Measurements from ENCODE around the gene EXOC4.
"Not testable (repeated sequence)": the region's sequence is repeated elsewhere in the genome, so short reads cannot be mapped to it uniquely, and the experiment has no call there.

EXOC4 gene

DNA sequence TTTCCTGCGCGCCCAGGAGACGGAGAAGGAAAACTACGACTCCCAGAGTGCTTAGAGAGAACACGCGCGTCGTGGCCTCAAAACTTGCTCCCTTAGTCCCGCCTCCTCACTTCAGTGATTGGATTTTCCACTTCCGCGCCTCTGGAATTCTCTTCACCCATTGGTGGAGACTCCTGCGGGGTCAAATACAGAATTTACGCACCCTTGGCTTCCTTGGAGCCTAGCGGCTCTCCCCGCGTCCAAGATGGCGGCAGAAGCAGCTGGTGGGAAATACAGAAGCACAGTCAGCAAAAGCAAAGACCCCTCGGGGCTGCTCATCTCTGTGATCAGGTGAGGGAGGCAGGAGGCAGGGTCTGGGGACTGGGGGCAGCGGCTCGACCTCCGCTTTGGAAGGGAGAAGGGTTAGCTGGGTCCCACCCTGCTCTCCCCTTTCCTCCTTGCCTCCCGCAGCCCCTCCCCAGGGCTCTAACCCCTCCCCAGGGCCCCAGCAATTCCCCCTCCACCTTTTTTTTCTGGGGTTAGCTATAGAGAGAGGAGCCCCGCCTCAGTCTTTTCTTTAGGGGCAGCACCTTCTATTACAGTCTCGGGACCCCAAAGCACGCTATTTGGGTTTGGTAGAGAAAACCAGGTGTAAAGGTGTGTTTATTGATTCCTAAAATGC lies at the start of gene EXOC4:
TSS of gene EXOC4 (plus strand) at position 221 of the 661 bp plus-strand sequence.
- peaks cover 6 to 18% of the 10 kb centered on the region in 2 donors for H3K36me3 Mint-ChIP-seq
- H3K9me3 Mint-ChIP-seq = no peaks in the 10 kb centered on the region
- H3K4me1 Mint-ChIP-seq = peaks cover 18 to 32% of the 10 kb centered on the region in 2 donors
- peak within 1 kb of the TSS; percentile 94 to 97 for H3K4me3 Mint-ChIP-seq
- ATAC-seq (replicated peaks) (peak; percentile 99), DNase-seq (peak; percentile 95)
- peak within 1 kb of the TSS; percentile 97 for H3K27ac Mint-ChIP-seq
- no peaks in the 10 kb centered on the region for H3K27me3 Mint-ChIP-seq

DNA sequence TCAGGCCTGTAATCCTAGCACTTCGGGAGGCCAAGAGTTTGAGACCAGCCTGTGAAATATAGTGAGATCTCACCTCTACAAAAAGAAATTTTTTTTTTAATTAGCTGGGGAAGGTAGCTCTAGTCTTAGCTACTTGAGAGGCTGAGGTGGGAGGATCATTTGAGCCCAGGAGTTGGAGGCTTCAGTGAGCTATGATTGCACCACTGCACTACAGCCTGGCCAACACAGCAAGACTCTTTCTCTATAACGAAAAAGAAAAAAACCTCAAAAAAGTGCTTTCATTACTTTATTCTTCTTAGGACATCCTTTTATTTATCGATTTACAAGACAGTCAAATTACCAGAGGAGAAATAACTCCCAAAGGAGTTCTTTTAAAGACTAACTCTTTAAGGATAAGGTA lies 49.4 kb upstream of the EXOC4 start:
- H3K4me3 Mint-ChIP-seq = no peak overlapping the region
- ATAC-seq (replicated peaks) = no peak

DNA sequence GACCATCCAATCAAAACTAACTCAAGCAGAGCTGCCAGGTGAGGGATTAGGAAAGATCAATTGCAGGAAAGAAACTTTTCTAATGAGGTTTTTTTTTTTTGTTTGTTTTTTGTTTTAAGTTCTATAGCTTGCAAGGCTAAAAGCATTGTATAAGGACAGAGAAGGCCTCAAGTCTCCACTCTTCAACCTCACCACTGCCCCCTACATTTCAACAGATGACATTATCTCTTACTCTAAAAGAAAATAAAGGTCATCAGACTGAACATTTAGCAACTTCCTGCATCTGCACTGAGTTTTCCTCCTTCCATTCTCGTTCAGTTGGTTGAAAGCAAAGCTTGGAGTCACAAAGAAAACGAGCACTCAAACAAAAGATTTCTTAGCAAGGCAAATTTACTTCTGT lies 45.2 kb upstream of the EXOC4 start:
- ATAC-seq (replicated peaks) (no peak), DNase-seq (no peak)
- no peak overlapping the region for H3K27ac Mint-ChIP-seq
- peaks cover 34 to 38% of the 10 kb centered on the region in 2 donors for H3K27me3 Mint-ChIP-seq
- no peak overlapping the region for H3K4me3 Mint-ChIP-seq
- no peaks in the 10 kb centered on the region for H3K36me3 Mint-ChIP-seq
- no peaks in the 10 kb centered on the region for H3K4me1 Mint-ChIP-seq
- H3K9me3 Mint-ChIP-seq = peaks cover 1 to 3% of the 10 kb centered on the region in 2 donors

More for the DNA sequence above, 49.4 kb upstream of the EXOC4 start:
- H3K27me3 Mint-ChIP-seq = peaks cover 4 to 24% of the 10 kb centered on the region in 2 donors
- no peak overlapping the region for H3K27ac Mint-ChIP-seq
- no peak for DNase-seq
- H3K4me1 Mint-ChIP-seq = no peaks in the 10 kb centered on the region
- H3K36me3 Mint-ChIP-seq = no peaks in the 10 kb centered on the region
- no peaks in the 10 kb centered on the region for H3K9me3 Mint-ChIP-seq

DNA sequence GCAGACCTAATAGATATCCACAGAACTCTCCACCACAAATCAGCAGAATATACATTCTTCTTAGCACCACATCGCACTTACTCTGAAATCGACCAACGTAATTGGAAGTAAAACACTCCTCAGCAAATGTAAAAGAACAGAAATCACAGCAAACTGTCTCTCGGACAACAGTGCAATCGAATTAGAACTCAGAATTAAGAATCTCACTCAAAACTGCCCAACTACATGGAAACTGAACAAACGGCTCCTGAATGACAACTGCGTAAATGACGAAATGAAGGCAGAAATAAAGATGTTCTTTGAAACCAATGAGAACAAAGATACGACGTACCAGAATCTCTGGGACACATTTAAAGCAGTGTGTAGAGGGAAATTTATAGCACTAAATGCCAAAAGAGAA lies 42.1 kb upstream of the EXOC4 start:
- not testable (repeated sequence) for H3K9me3 Mint-ChIP-seq; H3K4me3 Mint-ChIP-seq; H3K36me3 Mint-ChIP-seq; H3K27ac Mint-ChIP-seq; DNase-seq; H3K4me1 Mint-ChIP-seq; ATAC-seq (replicated peaks)
- H3K27me3 Mint-ChIP-seq = peaks cover 37 to 43% of the 10 kb centered on the region in 2 donors

DNA sequence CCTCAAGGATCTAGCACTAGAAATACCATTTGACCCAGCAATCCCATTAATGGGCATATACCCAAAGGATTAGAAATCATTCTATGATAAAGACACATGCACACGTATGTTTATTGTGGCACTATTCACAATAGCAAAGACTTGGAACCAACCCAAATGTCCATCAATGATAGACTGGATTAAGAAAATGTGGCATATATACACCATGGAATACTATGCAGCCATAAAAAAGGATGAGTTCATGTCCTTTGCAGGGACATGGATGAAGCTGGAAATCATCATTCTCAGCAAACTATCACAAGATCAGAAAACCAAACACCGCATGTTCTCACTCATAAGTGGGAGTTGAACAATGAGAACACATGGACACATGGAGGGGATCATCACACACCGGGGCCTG lies 39.1 kb upstream of the EXOC4 start:
- H3K27me3 Mint-ChIP-seq = peaks cover 27 to 42% of the 10 kb centered on the region in 2 donors
- H3K4me3 Mint-ChIP-seq; H3K27ac Mint-ChIP-seq; ATAC-seq (replicated peaks); DNase-seq; H3K36me3 Mint-ChIP-seq; H3K9me3 Mint-ChIP-seq; H3K4me1 Mint-ChIP-seq: not testable (repeated sequence)

DNA sequence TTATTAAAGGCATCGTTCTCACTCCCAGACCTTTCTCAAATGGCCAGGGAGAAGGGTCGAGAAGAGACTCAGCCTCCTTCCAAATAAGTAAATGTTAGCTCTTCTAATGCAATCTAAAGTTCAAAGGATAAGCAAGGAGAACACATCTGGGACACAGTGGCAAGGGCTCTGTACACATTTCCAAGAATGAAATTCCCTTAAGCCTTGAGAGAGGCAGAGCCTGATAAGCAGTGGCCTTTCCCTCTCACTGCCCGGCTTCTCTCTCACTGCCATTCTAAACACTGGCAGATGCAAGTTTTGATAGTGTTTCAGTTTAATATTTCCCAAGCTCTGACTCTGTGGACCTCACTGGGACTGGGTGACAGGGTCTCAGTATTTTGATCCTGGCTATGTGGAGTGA lies 35.1 kb upstream of the EXOC4 start:
- Mint-ChIP-seq H3K36me3 (no peaks in the 10 kb centered on the region), H3K27ac (no peak overlapping the region), H3K4me3 (no peak overlapping the region), H3K27me3 (peaks cover 5 to 12% of the 10 kb centered on the region in 2 donors), H3K9me3 (peaks cover 3% of the 10 kb centered on the region in 2 donors), H3K4me1 (no peaks in the 10 kb centered on the region)
- DNase-seq (no peak), ATAC-seq (replicated peaks) (no peak)

DNA sequence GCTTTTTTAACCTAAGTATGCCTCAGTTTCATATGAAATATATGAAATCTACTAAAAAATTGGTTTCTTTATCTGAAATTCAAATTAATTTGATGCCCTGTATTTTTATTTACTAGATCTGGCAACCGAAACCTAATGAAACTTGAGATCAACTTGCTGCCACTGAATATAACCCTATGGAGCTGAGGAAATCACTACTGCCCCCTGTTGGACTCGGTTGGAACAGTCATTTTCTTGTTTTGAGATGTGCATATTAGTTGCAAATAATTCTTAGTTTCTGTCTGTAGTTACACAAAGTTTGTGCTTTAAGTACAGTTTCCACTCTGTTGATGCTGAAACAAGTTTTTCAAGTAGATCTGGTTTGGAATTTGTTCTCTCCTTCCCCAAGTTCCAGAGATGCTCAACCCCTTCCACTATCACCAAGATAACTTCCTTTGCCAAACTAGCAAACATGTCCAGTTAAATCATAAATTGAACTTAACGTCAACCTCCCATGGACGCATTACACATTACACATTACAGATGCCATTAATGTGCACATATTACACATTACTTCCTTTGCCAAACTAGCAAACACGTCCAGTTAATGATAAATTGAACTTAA lies 22.2 kb upstream of the EXOC4 start:
- H3K4me3 Mint-ChIP-seq = no peak overlapping the region
- no peak overlapping the region for H3K27ac Mint-ChIP-seq
- DNase-seq (peak; percentile 8), ATAC-seq (replicated peaks) (peak; percentile 49 to 61)
- H3K27me3 Mint-ChIP-seq = peaks cover 10 to 14% of the 10 kb centered on the region in 2 donors
- H3K9me3 Mint-ChIP-seq = peaks cover 0 to 2% of the 10 kb centered on the region in 2 donors
- H3K36me3 Mint-ChIP-seq = no peaks in the 10 kb centered on the region
- H3K4me1 Mint-ChIP-seq = no peaks in the 10 kb centered on the region

DNA sequence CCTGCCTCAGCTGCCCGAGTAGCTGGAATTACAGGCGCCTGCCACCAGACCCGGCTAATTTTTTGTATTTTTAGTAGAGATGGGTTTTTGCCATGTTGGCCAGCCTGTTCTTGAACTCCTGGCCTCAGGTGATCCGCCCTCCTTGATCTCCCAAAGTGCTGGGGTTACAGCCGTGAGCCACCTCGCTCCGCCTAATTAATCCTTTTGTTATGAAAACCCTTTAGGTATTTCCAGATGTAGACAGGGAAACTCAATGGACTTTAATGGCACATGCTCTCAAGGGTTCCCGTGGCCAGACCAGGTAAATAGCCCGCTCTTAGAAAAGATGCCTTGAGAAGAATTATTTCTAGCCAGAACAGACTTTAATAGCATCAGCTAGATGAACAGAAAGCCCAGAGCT lies 19.7 kb upstream of the EXOC4 start:
- Mint-ChIP-seq H3K36me3 (no peaks in the 10 kb centered on the region), H3K4me3 (no peak overlapping the region), H3K4me1 (no peaks in the 10 kb centered on the region), H3K27ac (no peak overlapping the region), H3K9me3 (no peaks in the 10 kb centered on the region), H3K27me3 (peaks cover 10 to 14% of the 10 kb centered on the region in 2 donors)
- ATAC-seq (replicated peaks) (no peak), DNase-seq (no peak)

DNA sequence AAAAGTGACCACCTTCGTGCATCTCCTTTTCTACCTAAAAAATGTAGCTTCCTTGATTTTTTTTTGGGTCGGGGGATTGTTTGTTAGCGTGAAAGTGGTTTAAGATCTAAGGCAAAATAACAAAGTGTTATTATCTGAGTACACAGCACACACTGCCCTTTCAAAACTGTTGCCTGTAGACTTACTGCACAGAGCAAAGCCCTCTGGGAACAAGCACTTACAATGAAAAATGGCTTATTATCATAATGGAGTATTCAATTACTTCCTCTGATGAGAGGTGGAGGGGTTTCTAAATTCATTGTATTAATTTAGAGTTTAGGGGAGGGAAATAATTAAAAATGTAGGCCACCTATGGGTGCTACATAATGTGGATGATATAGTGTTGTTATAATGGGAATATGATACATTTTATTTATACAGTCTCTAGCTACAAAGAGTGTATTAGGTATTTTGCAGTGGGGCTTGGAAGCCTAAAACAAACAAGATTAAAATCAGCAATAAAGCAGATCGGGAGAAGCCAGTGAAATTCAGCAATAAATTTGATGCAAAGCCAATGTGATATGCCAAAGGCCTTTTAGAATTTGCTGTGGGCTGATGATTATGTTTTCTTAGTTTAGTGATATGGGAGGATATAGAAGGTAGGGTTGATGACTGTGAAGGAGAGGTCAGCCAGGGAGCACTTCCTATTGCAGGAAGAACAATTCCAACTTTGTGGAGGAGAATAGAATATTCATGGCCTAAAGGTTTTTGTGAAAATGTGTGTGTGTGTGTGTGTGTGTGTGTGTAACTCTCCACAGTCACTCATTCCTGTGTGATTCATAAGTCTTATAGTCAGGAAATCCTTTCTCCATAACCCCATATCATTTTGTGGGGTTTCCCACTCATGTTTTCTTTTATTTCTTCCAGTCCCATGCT lies 17.7 kb upstream of the EXOC4 start:
- H3K4me1 Mint-ChIP-seq = no peaks in the 10 kb centered on the region
- H3K27me3 Mint-ChIP-seq = peaks cover 9 to 16% of the 10 kb centered on the region in 2 donors
- no peak for ATAC-seq (replicated peaks)
- no peaks in the 10 kb centered on the region for H3K9me3 Mint-ChIP-seq
- DNase-seq = no peak
- no peaks in the 10 kb centered on the region for H3K36me3 Mint-ChIP-seq
- no peak overlapping the region for H3K27ac Mint-ChIP-seq
- H3K4me3 Mint-ChIP-seq = no peak overlapping the region

DNA sequence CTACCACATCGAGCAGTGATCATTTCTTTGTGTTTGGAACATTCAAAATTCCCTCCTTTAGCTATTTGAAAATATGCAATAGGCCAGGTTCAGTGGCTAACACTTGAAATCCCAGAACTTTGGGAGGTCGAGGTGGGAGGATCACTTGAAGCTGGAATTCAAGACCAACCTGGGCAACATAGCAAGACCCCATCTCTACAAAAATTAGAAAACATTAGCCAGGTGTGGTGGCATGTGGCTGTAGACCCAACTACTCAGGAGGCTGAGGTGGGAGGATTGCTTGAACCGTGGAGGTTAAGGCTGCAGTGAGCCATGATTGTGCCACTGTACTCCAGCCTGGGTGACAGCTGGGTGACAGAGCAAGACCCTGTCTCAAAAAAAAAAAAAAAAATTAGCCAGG lies 15.3 kb upstream of the EXOC4 start:
- ATAC-seq (replicated peaks) (no peak), DNase-seq (no peak)
- H3K36me3 Mint-ChIP-seq = no peaks in the 10 kb centered on the region
- H3K4me1 Mint-ChIP-seq = no peaks in the 10 kb centered on the region
- no peaks in the 10 kb centered on the region for H3K9me3 Mint-ChIP-seq
- no peak overlapping the region for H3K27ac Mint-ChIP-seq
- H3K27me3 Mint-ChIP-seq = peaks cover 11 to 15% of the 10 kb centered on the region in 2 donors
- no peak overlapping the region for H3K4me3 Mint-ChIP-seq

DNA sequence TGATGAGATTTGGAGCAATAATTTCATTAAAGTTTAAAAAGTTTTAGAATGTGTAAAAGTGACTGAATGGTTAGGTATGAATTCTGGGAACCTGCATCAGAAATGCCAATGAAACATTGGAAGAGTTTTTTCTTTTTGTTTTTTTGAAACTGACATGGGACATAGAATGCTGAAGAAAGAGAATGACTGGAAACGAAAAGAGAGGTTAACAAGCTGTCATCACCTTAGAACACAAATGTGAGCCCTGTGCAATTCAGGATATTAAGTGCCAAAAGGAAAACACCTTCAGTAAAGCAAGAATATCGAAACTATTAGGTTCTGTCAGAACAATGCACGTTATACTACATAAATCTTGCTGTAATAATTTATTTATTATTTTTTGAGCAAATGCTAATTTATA lies 12.6 kb upstream of the EXOC4 start:
- H3K4me1 Mint-ChIP-seq = no peaks in the 10 kb centered on the region
- no peaks in the 10 kb centered on the region for H3K9me3 Mint-ChIP-seq
- peaks cover 12 to 14% of the 10 kb centered on the region in 2 donors for H3K27me3 Mint-ChIP-seq
- peak overlapping the region; percentile 6 for H3K27ac Mint-ChIP-seq
- H3K4me3 Mint-ChIP-seq = no peak overlapping the region
- H3K36me3 Mint-ChIP-seq = no peaks in the 10 kb centered on the region
- ATAC-seq (replicated peaks) = no peak
- no peak for DNase-seq

DNA sequence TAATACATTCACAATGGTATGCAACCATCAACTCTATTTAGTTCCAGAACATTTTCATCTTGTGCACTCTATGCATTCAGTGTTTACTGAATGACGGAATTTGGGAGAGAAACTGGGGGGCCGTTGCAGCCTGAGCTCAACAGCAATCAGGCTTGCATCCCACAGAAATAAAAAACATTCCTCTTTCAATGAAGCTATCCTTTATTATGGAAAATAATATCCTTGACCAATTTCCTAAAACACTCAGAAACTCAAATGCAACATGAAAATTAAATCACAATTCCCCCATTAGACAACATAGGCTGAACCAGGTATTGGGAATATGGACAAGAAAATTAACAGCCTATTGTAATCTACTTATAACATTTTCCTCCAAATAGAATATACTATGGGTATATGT lies 6.3 kb upstream of the EXOC4 start:
- DNase-seq = no peak
- H3K9me3 Mint-ChIP-seq = no peaks in the 10 kb centered on the region
- H3K36me3 Mint-ChIP-seq = no peaks in the 10 kb centered on the region
- H3K4me3 Mint-ChIP-seq = no peak overlapping the region
- H3K27ac Mint-ChIP-seq = no peak overlapping the region
- H3K27me3 Mint-ChIP-seq = peaks cover 6 to 10% of the 10 kb centered on the region in 2 donors
- ATAC-seq (replicated peaks) = no peak
- no peaks in the 10 kb centered on the region for H3K4me1 Mint-ChIP-seq

DNA sequence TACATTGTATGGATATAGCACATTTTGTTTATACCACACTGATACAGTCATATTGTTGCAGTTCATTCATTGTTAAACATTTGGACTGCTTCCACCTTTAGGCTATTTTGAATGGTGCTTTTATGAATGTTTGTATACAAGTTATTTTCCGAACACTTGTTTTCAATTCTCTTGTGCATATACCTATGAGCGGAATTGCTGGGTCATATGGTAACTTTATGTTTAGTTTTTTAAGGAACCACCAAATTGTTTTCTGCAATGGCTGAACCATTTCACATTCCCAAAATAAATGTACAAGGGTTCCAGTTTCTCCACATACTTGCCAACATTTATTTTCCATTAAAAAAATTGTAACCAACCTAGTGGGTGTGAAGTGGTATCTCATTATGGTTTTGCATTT lies 4.0 kb upstream of the EXOC4 start:
- no peaks in the 10 kb centered on the region for H3K36me3 Mint-ChIP-seq
- no peak overlapping the region for H3K27ac Mint-ChIP-seq
- H3K4me3 Mint-ChIP-seq = no peak overlapping the region
- peaks cover 1 to 2% of the 10 kb centered on the region in 2 donors for H3K4me1 Mint-ChIP-seq
- H3K27me3 Mint-ChIP-seq = no peaks in the 10 kb centered on the region
- DNase-seq (no peak), ATAC-seq (replicated peaks) (no peak)
- no peaks in the 10 kb centered on the region for H3K9me3 Mint-ChIP-seq

DNA sequence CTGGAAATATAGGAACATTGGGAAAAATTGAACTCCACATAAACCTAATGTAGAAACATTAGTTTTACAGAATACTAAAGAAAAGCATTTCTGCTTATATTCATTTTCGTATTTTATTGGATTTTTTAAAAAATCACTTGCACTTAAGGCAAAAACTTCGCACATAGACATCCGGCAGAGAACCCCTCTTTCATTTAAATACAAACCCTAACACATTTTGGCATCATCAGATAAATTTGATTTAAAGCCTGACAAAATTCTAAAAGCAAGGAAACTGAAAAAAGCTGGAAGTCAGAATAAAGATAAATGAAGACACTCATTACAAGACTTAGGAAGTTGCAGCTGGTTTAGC lies 396 bp upstream of the EXOC4 start:
- ATAC-seq (replicated peaks) (no peak), DNase-seq (no peak)
- Mint-ChIP-seq H3K4me3 (peak overlapping the region; percentile 94 to 97), H3K9me3 (no peaks in the 10 kb centered on the region), H3K27ac (peak overlapping the region; percentile 69), H3K27me3 (no peaks in the 10 kb centered on the region), H3K36me3 (peaks cover 6 to 18% of the 10 kb centered on the region in 2 donors), H3K4me1 (peaks cover 17 to 30% of the 10 kb centered on the region in 2 donors)

Data from stimulated activated naive B cell treated with anti-CD40 and anti-IgM and Interleukin-4, amounts not matched to agents 10 μg/mL and 1 μg/mL and 100 μg/mL, for 72 hours (primary cell).